GM21825 (cell line): Measurements from ENCODE around the gene STAT5A.
"Not testable (repeated sequence)": the region's sequence is repeated elsewhere in the genome, so short reads cannot be mapped to it uniquely, and the experiment has no call there.

Experiments used
- ATAC-seq: cut with Tn5 transposase; IDR thresholded peaks from one replicate; pipeline ENCODE4 v1.9.1; 2021; ENCODE audit warnings: mild to moderate bottlenecking, moderate library complexity; ENCODE audit not compliant: unreplicated experiment

STAT5A gene

GRCh38 chr17:42283241-42284023 lies 4.9 kb upstream of the STAT5A start:
- no peak for ATAC-seq

GRCh38 chr17:42284024-42284369 lies 4.3 kb upstream of the STAT5A start:
- ATAC-seq, result no peak

GRCh38 chr17:42284566-42284965 lies 3.7 kb upstream of the STAT5A start:
- no peak for ATAC-seq

GRCh38 chr17:42285346-42286050 lies 2.8 kb upstream of the STAT5A start:
- ATAC-seq, result no peak

- no peak for ATAC-seq
Observed at GRCh38 chr17:42286411-42287221, 1.7 kb upstream of the STAT5A start.

- ATAC-seq, result peak; percentile 22
Observed at GRCh38 chr17:42287305-42287976, 857 bp upstream of the STAT5A start.

- peak; percentile 2 for ATAC-seq
Observed at GRCh38 chr17:42288803-42289610, 709 bp downstream of the STAT5A start.

- ATAC-seq, result no peak
Observed at GRCh38 chr17:42289611-42290181, 1.4 kb downstream of the STAT5A start.

- no peak for ATAC-seq
Observed at GRCh38 chr17:42290577-42290976, 2.3 kb downstream of the STAT5A start.

- no peak for ATAC-seq
Observed at GRCh38 chr17:42291129-42291528, 2.8 kb downstream of the STAT5A start.

GRCh38 chr17:42294469-42295398 lies 6.4 kb downstream of the STAT5A start:
- ATAC-seq, result no peak

GRCh38 chr17:42296012-42296411 lies 7.7 kb downstream of the STAT5A start:
- ATAC-seq, result no peak

GRCh38 chr17:42297775-42298174 lies 9.5 kb downstream of the STAT5A start:
- ATAC-seq, result not testable (repeated sequence)

- ATAC-seq, result not testable (repeated sequence)
Observed at GRCh38 chr17:42299361-42299760, 11.1 kb downstream of the STAT5A start.

- ATAC-seq, result not testable (repeated sequence)
Observed at GRCh38 chr17:42299913-42300312, 11.6 kb downstream of the STAT5A start.

- ATAC-seq, result no peak
Observed at GRCh38 chr17:42301022-42301421, 12.7 kb downstream of the STAT5A start.

- no peak for ATAC-seq
Observed at GRCh38 chr17:42303694-42304093, 15.4 kb downstream of the STAT5A start.

GRCh38 chr17:42304187-42305030 lies 16.1 kb downstream of the STAT5A start:
- no peak for ATAC-seq
